GM19043 (cell line): ENCODE data around the gene SPPL2C.

Experiments used
- ATAC-seq: cut with Tn5 transposase; IDR thresholded peaks from one replicate; pipeline ENCODE4 v1.9.1; 2021; ENCODE audit warnings: low read depth; ENCODE audit not compliant: unreplicated experiment

The SPPL2C gene

GRCh38 chr17:45870342-45870974 is 25.8 kb downstream of the SPPL2C start:
- no peak for ATAC-seq

- no peak for ATAC-seq
Measured at GRCh38 chr17:45871718-45872117, 27.0 kb downstream of the SPPL2C start.

GRCh38 chr17:45873728-45874127 is 29.0 kb downstream of the SPPL2C start:
- ATAC-seq, result no peak

- no peak for ATAC-seq
Measured at GRCh38 chr17:45874151-45874550, 29.5 kb downstream of the SPPL2C start.

GRCh38 chr17:45876539-45876938 is 31.9 kb downstream of the SPPL2C start:
- ATAC-seq, result no peak

- no peak for ATAC-seq
Measured at GRCh38 chr17:45877467-45877866, 32.8 kb downstream of the SPPL2C start.

- ATAC-seq, result no peak
Measured at GRCh38 chr17:45883063-45883462, 38.4 kb downstream of the SPPL2C start.

GRCh38 chr17:45886852-45887251 is 42.2 kb downstream of the SPPL2C start:
- no peak for ATAC-seq

- no peak for ATAC-seq
Measured at GRCh38 chr17:45888392-45888791, 43.7 kb downstream of the SPPL2C start.

- no peak for ATAC-seq
Measured at GRCh38 chr17:45889579-45889978, 44.9 kb downstream of the SPPL2C start.

- no peak for ATAC-seq
Measured at GRCh38 chr17:45893725-45894021, 49.0 kb downstream of the SPPL2C start.

GRCh38 chr17:45894022-45894784 is 49.5 kb downstream of the SPPL2C start, which contains the start of gene MAPT:
Gene MAPT (plus strand): TSS chr17:45894554. CDS start chr17:45962338, 67,784 bp downstream.
- ATAC-seq, result no peak

- ATAC-seq, result no peak
Measured at GRCh38 chr17:45895304-45895968, 50.8 kb downstream of the SPPL2C start.

GRCh38 chr17:45895969-45896785 is 51.5 kb downstream of the SPPL2C start:
- no peak for ATAC-seq
